ENCODE results near the gene TTC4.

The TTC4 gene

GRCh38 chr1:54715493-54716298 is at the start of gene TTC4:
Gene TTC4, plus strand, starts transcription at chr1:54715861. Its CDS starts 48 bp downstream, at chr1:54715909.
- H3K27ac ChIP-seq (ENCODE audit: low read depth, low read length): peak within 1 kb of the TSS; percentile 71
- H3K27me3 ChIP-seq (ENCODE audit: control insufficient read depth, insufficient read depth, low read length): no peaks in the 10 kb centered on the region
- peak within 1 kb of the TSS; percentile 98 for H3K4me3 ChIP-seq (ENCODE audit: low read length)
- peaks cover 6% of the 10 kb centered on the region for H3K4me1 ChIP-seq (ENCODE audit: control insufficient read depth, insufficient read depth, low read length)
- peak within 1 kb of the TSS; percentile 72 for H3K9ac ChIP-seq (ENCODE audit: low read length)
- H3K36me3 ChIP-seq (ENCODE audit: control insufficient read depth, insufficient read depth, low read length): peaks cover 7% of the 10 kb centered on the region

- Histone ChIP-seq H3K36me3 (ENCODE audit: control insufficient read depth, insufficient read depth, low read length) (peaks cover 3% of the 10 kb centered on the region), H3K27me3 (ENCODE audit: control insufficient read depth, insufficient read depth, low read length) (no peaks in the 10 kb centered on the region), H3K9ac (ENCODE audit: low read length) (no peak overlapping the region), H3K4me3 (ENCODE audit: low read length) (no peak overlapping the region), H3K27ac (ENCODE audit: low read depth, low read length) (no peak overlapping the region), H3K4me1 (ENCODE audit: control insufficient read depth, insufficient read depth, low read length) (no peaks in the 10 kb centered on the region)
Measured at GRCh38 chr1:54666333-54666732, 49.3 kb upstream of the TTC4 start.

- Histone ChIP-seq H3K4me1 (ENCODE audit: control insufficient read depth, insufficient read depth, low read length) (no peaks in the 10 kb centered on the region), H3K27ac (ENCODE audit: low read depth, low read length) (no peak overlapping the region), H3K4me3 (ENCODE audit: low read length) (no peak overlapping the region), H3K27me3 (ENCODE audit: control insufficient read depth, insufficient read depth, low read length) (no peaks in the 10 kb centered on the region), H3K36me3 (ENCODE audit: control insufficient read depth, insufficient read depth, low read length) (peaks cover 3% of the 10 kb centered on the region), H3K9ac (ENCODE audit: low read length) (no peak overlapping the region)
Measured at GRCh38 chr1:54667797-54668196, 47.9 kb upstream of the TTC4 start.

- H3K4me3 ChIP-seq (ENCODE audit: low read length): no peak overlapping the region
- no peak overlapping the region for H3K27ac ChIP-seq (ENCODE audit: low read depth, low read length)
- H3K9ac ChIP-seq (ENCODE audit: low read length): no peak overlapping the region
- no peaks in the 10 kb centered on the region for H3K27me3 ChIP-seq (ENCODE audit: control insufficient read depth, insufficient read depth, low read length)
- peaks cover 3% of the 10 kb centered on the region for H3K36me3 ChIP-seq (ENCODE audit: control insufficient read depth, insufficient read depth, low read length)
- H3K4me1 ChIP-seq (ENCODE audit: control insufficient read depth, insufficient read depth, low read length): no peaks in the 10 kb centered on the region
Measured at GRCh38 chr1:54668567-54668966, 47.1 kb upstream of the TTC4 start.

GRCh38 chr1:54671985-54672608 is 43.6 kb upstream of the TTC4 start:
- Histone ChIP-seq H3K9ac (ENCODE audit: low read length) (no peak overlapping the region), H3K36me3 (ENCODE audit: control insufficient read depth, insufficient read depth, low read length) (no peaks in the 10 kb centered on the region), H3K4me3 (ENCODE audit: low read length) (no peak overlapping the region), H3K27ac (ENCODE audit: low read depth, low read length) (no peak overlapping the region), H3K27me3 (ENCODE audit: control insufficient read depth, insufficient read depth, low read length) (no peaks in the 10 kb centered on the region), H3K4me1 (ENCODE audit: control insufficient read depth, insufficient read depth, low read length) (no peaks in the 10 kb centered on the region)

GRCh38 chr1:54678776-54679643 is 36.7 kb upstream of the TTC4 start:
- Histone ChIP-seq H3K9ac (ENCODE audit: low read length) (no peak overlapping the region), H3K27me3 (ENCODE audit: control insufficient read depth, insufficient read depth, low read length) (no peaks in the 10 kb centered on the region), H3K4me1 (ENCODE audit: control insufficient read depth, insufficient read depth, low read length) (peaks cover 4% of the 10 kb centered on the region), H3K36me3 (ENCODE audit: control insufficient read depth, insufficient read depth, low read length) (no peaks in the 10 kb centered on the region), H3K4me3 (ENCODE audit: low read length) (no peak overlapping the region), H3K27ac (ENCODE audit: low read depth, low read length) (no peak overlapping the region)

GRCh38 chr1:54679706-54680105 is 36.0 kb upstream of the TTC4 start:
- Histone ChIP-seq H3K4me1 (ENCODE audit: control insufficient read depth, insufficient read depth, low read length) (peaks cover 4% of the 10 kb centered on the region), H3K36me3 (ENCODE audit: control insufficient read depth, insufficient read depth, low read length) (no peaks in the 10 kb centered on the region), H3K9ac (ENCODE audit: low read length) (no peak overlapping the region), H3K27ac (ENCODE audit: low read depth, low read length) (no peak overlapping the region), H3K4me3 (ENCODE audit: low read length) (no peak overlapping the region), H3K27me3 (ENCODE audit: control insufficient read depth, insufficient read depth, low read length) (no peaks in the 10 kb centered on the region)

- Histone ChIP-seq H3K4me1 (ENCODE audit: control insufficient read depth, insufficient read depth, low read length) (peaks cover 4% of the 10 kb centered on the region), H3K36me3 (ENCODE audit: control insufficient read depth, insufficient read depth, low read length) (no peaks in the 10 kb centered on the region), H3K27ac (ENCODE audit: low read depth, low read length) (no peak overlapping the region), H3K9ac (ENCODE audit: low read length) (no peak overlapping the region), H3K27me3 (ENCODE audit: control insufficient read depth, insufficient read depth, low read length) (no peaks in the 10 kb centered on the region), H3K4me3 (ENCODE audit: low read length) (no peak overlapping the region)
Measured at GRCh38 chr1:54680387-54680786, 35.3 kb upstream of the TTC4 start.

GRCh38 chr1:54681358-54681757 is 34.3 kb upstream of the TTC4 start:
- no peak overlapping the region for H3K27ac ChIP-seq (ENCODE audit: low read depth, low read length)
- H3K9ac ChIP-seq (ENCODE audit: low read length): no peak overlapping the region
- H3K36me3 ChIP-seq (ENCODE audit: control insufficient read depth, insufficient read depth, low read length): no peaks in the 10 kb centered on the region

GRCh38 chr1:54683453-54683852 is 32.2 kb upstream of the TTC4 start:
- Histone ChIP-seq H3K9ac (ENCODE audit: low read length) (no peak overlapping the region), H3K4me3 (ENCODE audit: low read length) (no peak overlapping the region), H3K27ac (ENCODE audit: low read depth, low read length) (no peak overlapping the region), H3K27me3 (ENCODE audit: control insufficient read depth, insufficient read depth, low read length) (no peaks in the 10 kb centered on the region), H3K36me3 (ENCODE audit: control insufficient read depth, insufficient read depth, low read length) (no peaks in the 10 kb centered on the region), H3K4me1 (ENCODE audit: control insufficient read depth, insufficient read depth, low read length) (peaks cover 4% of the 10 kb centered on the region)

More at GRCh38 chr1:54681358-54681757, 34.3 kb upstream of the TTC4 start:
- Histone ChIP-seq H3K27me3 (ENCODE audit: control insufficient read depth, insufficient read depth, low read length) (no peaks in the 10 kb centered on the region), H3K4me3 (ENCODE audit: low read length) (no peak overlapping the region), H3K4me1 (ENCODE audit: control insufficient read depth, insufficient read depth, low read length) (peaks cover 4% of the 10 kb centered on the region)

GRCh38 chr1:54685335-54685905 is 30.2 kb upstream of the TTC4 start:
- Histone ChIP-seq H3K4me3 (ENCODE audit: low read length) (no peak overlapping the region), H3K9ac (ENCODE audit: low read length) (no peak overlapping the region), H3K36me3 (ENCODE audit: control insufficient read depth, insufficient read depth, low read length) (no peaks in the 10 kb centered on the region), H3K4me1 (ENCODE audit: control insufficient read depth, insufficient read depth, low read length) (peaks cover 4% of the 10 kb centered on the region), H3K27ac (ENCODE audit: low read depth, low read length) (no peak overlapping the region), H3K27me3 (ENCODE audit: control insufficient read depth, insufficient read depth, low read length) (no peaks in the 10 kb centered on the region)

GRCh38 chr1:54686155-54686554 is 29.5 kb upstream of the TTC4 start:
- peaks cover 4% of the 10 kb centered on the region for H3K4me1 ChIP-seq (ENCODE audit: control insufficient read depth, insufficient read depth, low read length)
- no peaks in the 10 kb centered on the region for H3K27me3 ChIP-seq (ENCODE audit: control insufficient read depth, insufficient read depth, low read length)
- H3K36me3 ChIP-seq (ENCODE audit: control insufficient read depth, insufficient read depth, low read length): no peaks in the 10 kb centered on the region
- H3K4me3 ChIP-seq (ENCODE audit: low read length): no peak overlapping the region
- H3K9ac ChIP-seq (ENCODE audit: low read length): no peak overlapping the region
- H3K27ac ChIP-seq (ENCODE audit: low read depth, low read length): no peak overlapping the region
